ENCODE data around the gene SERGEF. TPM values are rescaled to one million over a fixed set of nuclear protein-coding genes. Genes with fewer than 3 reads are reported as not detected.

The SERGEF gene
- total RNA-seq, 2 donors from 2014 or later = 23.2 to 36.2 TPM

DNA sequence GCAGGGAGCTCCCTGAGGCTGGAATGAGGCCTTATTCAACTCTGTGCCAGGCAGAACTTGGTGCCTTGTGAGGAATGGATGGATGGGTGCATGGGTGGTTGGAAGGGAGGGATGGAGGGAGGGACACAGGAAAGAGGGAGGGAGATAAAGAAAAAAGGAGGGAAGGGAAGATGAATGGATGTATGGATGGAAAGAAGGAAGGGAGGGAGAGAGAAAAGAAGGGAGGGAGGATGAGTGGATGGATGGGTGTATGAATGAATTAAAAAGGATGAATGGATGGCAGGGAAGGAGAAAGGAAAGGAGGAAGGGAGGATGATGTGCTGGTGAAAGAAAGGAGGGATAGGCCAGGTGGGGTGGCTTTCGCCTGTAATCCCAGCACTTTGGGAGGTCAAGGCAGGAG, 243.6 kb downstream of the SERGEF start:
- DNase-seq = no peak
- Histone ChIP-seq H3K9ac (ENCODE audit: low read depth in 2 of 2, low read length in 2 of 2) (no peak overlapping the region), H3K27me3 (no peaks in the 10 kb centered on the region), H3K4me1 (peaks cover 8% of the 10 kb centered on the region), H3K36me3 (no peaks in the 10 kb centered on the region), H3K9me3 (no peaks in the 10 kb centered on the region), H3K27ac (no peak overlapping the region), H3K4me3 (no peak overlapping the region)
- intact Hi-C loops (cut with DNase I) = no loop called here
- TF ChIP-seq, protein P1, sequence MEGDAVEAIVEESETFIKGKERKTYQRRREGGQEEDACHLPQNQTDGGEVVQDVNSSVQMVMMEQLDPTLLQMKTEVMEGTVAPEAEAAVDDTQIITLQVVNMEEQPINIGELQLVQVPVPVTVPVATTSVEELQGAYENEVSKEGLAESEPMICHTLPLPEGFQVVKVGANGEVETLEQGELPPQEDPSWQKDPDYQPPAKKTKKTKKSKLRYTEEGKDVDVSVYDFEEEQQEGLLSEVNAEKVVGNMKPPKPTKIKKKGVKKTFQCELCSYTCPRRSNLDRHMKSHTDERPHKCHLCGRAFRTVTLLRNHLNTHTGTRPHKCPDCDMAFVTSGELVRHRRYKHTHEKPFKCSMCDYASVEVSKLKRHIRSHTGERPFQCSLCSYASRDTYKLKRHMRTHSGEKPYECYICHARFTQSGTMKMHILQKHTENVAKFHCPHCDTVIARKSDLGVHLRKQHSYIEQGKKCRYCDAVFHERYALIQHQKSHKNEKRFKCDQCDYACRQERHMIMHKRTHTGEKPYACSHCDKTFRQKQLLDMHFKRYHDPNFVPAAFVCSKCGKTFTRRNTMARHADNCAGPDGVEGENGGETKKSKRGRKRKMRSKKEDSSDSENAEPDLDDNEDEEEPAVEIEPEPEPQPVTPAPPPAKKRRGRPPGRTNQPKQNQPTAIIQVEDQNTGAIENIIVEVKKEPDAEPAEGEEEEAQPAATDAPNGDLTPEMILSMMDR (IDR thresholded peaks at IDR 0.05) = no peak

DNA sequence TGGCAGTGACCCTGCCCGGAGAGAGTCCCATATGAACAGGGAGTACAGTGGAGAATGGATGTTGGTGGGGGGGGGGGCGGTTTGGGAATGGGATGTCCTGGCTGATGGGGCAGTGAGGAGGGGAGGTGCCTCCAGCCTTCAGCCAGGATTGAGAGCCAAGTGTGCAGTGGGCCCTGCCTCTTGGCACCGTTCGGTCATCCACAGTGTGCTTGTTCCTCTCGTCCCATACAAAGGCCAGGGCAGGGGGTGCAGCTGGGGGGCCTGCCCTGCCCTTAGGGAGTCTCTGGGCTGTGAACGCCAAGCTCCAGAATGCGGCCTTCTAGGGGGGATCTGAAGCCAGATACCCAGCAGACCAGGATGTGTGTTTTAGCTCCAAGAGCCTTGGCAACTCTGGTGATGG, 244.3 kb downstream of the SERGEF start:
- Histone ChIP-seq H3K36me3 (no peaks in the 10 kb centered on the region), H3K27me3 (no peaks in the 10 kb centered on the region), H3K27ac (no peak overlapping the region), H3K4me3 (no peak overlapping the region), H3K4me1 (peaks cover 8% of the 10 kb centered on the region), H3K9ac (ENCODE audit: low read depth in 2 of 2, low read length in 2 of 2) (no peak overlapping the region), H3K9me3 (no peaks in the 10 kb centered on the region)
- intact Hi-C loops (cut with DNase I) = no loop called here
- TF ChIP-seq, protein P1 (IDR thresholded peaks at IDR 0.05) = no peak
- no peak for DNase-seq

DNA sequence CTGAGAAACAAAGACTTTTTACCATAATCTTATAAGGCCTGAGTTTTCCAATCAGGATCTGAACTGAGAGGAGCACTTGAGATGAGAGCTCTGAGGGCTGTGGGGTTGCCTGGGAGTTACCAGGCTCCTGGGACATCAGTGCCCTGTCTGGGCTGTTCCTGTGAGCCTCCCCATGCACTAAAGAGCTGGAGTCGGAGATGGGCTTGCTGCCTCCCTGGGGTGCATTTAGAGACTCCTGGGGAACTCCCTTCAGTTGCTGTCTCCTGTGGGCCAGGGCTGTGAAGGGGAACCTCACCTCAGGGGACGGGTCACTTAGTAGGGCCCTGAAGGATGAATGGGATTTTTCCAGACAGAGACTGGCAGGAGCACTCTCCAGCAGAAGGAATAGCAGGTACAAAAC, 244.9 kb downstream of the SERGEF start:
- Histone ChIP-seq H3K9ac (ENCODE audit: low read depth in 2 of 2, low read length in 2 of 2) (no peak overlapping the region), H3K4me1 (peaks cover 8% of the 10 kb centered on the region), H3K27ac (no peak overlapping the region), H3K4me3 (no peak overlapping the region), H3K36me3 (no peaks in the 10 kb centered on the region), H3K27me3 (no peaks in the 10 kb centered on the region), H3K9me3 (no peaks in the 10 kb centered on the region)
- no peak for DNase-seq
- TF ChIP-seq, protein P1 (IDR thresholded peaks at IDR 0.05) = no peak
- intact Hi-C loops (cut with DNase I) = no loop called here

DNA sequence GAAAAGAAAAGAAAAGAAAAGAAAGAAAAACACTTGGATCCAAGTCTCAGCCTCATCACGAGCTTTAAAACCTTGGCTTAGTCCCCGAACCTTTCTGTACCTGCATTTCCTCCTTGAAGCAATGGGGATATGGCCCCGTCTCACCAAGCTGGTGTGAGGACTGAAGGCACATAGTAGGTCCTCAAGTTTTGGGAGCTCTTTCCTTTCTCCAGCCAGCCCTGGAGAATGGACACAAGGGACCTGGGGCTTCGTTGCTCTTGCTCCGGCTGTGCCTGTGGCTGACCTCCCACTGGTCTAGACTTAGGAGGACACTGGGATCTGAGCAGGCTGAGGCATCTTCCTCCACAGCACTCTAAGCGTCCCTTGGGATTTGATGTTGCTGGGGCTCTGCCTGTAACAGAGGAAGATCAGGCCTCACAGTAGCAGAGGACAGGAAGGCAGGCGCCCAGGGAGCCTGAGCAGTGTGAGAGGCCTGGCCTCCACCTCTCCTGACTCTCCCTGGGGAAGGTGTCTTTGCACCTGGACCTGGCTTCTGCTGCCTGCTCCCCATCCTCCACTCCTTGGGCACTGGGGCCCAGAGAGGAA, 245.5 kb downstream of the SERGEF start:
- H3K27me3 ChIP-seq = no peaks in the 10 kb centered on the region
- H3K9ac ChIP-seq (ENCODE audit: low read depth in 2 of 2, low read length in 2 of 2) = no peak overlapping the region
- no peak overlapping the region for H3K4me3 ChIP-seq
- no peak overlapping the region for H3K27ac ChIP-seq
- intact Hi-C loops (cut with DNase I) = no loop called here
- no peak for DNase-seq
- H3K36me3 ChIP-seq = no peaks in the 10 kb centered on the region
- TF ChIP-seq, protein P1 (IDR thresholded peaks at IDR 0.05) = no peak
- H3K4me1 ChIP-seq = peaks cover 8% of the 10 kb centered on the region
- no peaks in the 10 kb centered on the region for H3K9me3 ChIP-seq

DNA sequence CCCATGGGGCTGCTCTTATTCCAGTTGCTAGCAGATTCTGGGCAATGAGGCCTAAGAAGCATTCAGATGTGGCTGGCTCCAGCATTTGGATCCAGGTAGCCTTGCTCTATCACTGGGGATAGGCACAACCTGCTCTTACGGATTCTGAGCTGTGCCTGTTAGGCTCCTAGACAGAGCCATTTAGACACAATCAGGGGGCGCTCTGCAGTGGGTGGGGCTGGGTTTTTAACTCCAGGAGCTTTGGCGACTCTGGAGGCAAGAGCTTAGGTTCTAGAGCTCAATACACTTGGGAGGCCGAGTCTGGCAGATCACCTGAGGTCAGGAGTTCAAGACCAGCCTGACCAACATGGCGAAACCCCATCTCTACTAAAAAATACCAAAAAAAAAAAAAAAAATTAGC, 246.3 kb downstream of the SERGEF start:
- H3K36me3 ChIP-seq = no peaks in the 10 kb centered on the region
- no peak overlapping the region for H3K27ac ChIP-seq
- TF ChIP-seq, protein P1 (IDR thresholded peaks at IDR 0.05) = no peak
- H3K27me3 ChIP-seq = no peaks in the 10 kb centered on the region
- intact Hi-C loops (cut with DNase I) = no loop called here
- peaks cover 8% of the 10 kb centered on the region for H3K4me1 ChIP-seq
- no peak for DNase-seq
- H3K9ac ChIP-seq (ENCODE audit: low read depth in 2 of 2, low read length in 2 of 2) = no peak overlapping the region
- no peak overlapping the region for H3K4me3 ChIP-seq
- no peaks in the 10 kb centered on the region for H3K9me3 ChIP-seq

DNA sequence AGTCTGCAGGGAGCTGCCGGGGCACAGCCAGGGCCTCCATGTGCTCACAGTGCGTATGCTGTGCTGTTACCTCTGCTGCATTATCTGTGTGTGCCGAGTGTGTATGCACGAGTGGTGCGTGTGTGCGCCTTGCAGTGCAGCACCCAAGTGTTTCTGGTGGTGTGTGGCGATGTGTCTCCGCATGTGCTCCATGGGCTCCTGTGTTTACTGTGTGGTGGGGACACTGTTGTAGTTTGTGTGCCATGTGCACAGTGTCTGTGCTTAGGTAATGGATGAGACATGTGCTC, 246.8 kb downstream of the SERGEF start:
- no peak overlapping the region for H3K27ac ChIP-seq
- no peaks in the 10 kb centered on the region for H3K36me3 ChIP-seq
- no peak overlapping the region for H3K4me3 ChIP-seq
- peaks cover 8% of the 10 kb centered on the region for H3K4me1 ChIP-seq
- TF ChIP-seq, protein P1 (IDR thresholded peaks at IDR 0.05) = no peak
- DNase-seq = no peak
- intact Hi-C loops (cut with DNase I) = no loop called here
- H3K27me3 ChIP-seq = no peaks in the 10 kb centered on the region
- H3K9ac ChIP-seq (ENCODE audit: low read depth in 2 of 2, low read length in 2 of 2) = no peak overlapping the region
- no peaks in the 10 kb centered on the region for H3K9me3 ChIP-seq
